Measurements from ENCODE around the gene MRPS16.

MRPS16 gene

GRCh38 chr10:73220989-73221388 lies 31.5 kb downstream of the MRPS16 start:
- Histone ChIP-seq H3K4me3 (ENCODE audit: low read depth in 1 of 2, low read length in 2 of 2) (no peak overlapping the region), H3K27me3 (ENCODE audit: control insufficient read depth in 1 of 2, insufficient read depth in 2 of 2, low read length in 2 of 2) (no peaks in the 10 kb centered on the region), H3K9ac (ENCODE audit: low read depth in 1 of 2, low read length in 2 of 2) (no peak overlapping the region), H3K27ac (ENCODE audit: low read depth, low read length) (no peak overlapping the region), H3K36me3 (ENCODE audit: control insufficient read depth in 1 of 2, insufficient read depth in 2 of 2, low read length in 2 of 2) (peaks cover 18 to 22% of the 10 kb centered on the region in 2 donors), H3K9me3 (ENCODE audit: control insufficient read depth in 1 of 2, low read length in 2 of 2) (no peaks in the 10 kb centered on the region), H3K4me1 (ENCODE audit: control insufficient read depth in 1 of 2, insufficient read depth in 2 of 2, low read length in 2 of 2) (no peaks in the 10 kb centered on the region)

- H3K4me1 ChIP-seq (ENCODE audit: control insufficient read depth in 1 of 2, insufficient read depth in 2 of 2, low read length in 2 of 2): no peaks in the 10 kb centered on the region
- no peaks in the 10 kb centered on the region for H3K9me3 ChIP-seq (ENCODE audit: control insufficient read depth in 1 of 2, low read length in 2 of 2)
- no peak overlapping the region for H3K9ac ChIP-seq (ENCODE audit: low read depth in 1 of 2, low read length in 2 of 2)
- H3K27me3 ChIP-seq (ENCODE audit: control insufficient read depth in 1 of 2, insufficient read depth in 2 of 2, low read length in 2 of 2): no peaks in the 10 kb centered on the region
- H3K36me3 ChIP-seq (ENCODE audit: control insufficient read depth in 1 of 2, insufficient read depth in 2 of 2, low read length in 2 of 2): peaks cover 18 to 22% of the 10 kb centered on the region in 2 donors
- no peak overlapping the region for H3K4me3 ChIP-seq (ENCODE audit: low read depth in 1 of 2, low read length in 2 of 2)
- H3K27ac ChIP-seq (ENCODE audit: low read depth, low read length): no peak overlapping the region
Observed at GRCh38 chr10:73219384-73219783, 33.1 kb downstream of the MRPS16 start.

- H3K4me3 ChIP-seq (ENCODE audit: low read depth in 1 of 2, low read length in 2 of 2): no peak overlapping the region
- no peaks in the 10 kb centered on the region for H3K4me1 ChIP-seq (ENCODE audit: control insufficient read depth in 1 of 2, insufficient read depth in 2 of 2, low read length in 2 of 2)
- H3K9me3 ChIP-seq (ENCODE audit: control insufficient read depth in 1 of 2, low read length in 2 of 2): no peaks in the 10 kb centered on the region
- no peak overlapping the region for H3K27ac ChIP-seq (ENCODE audit: low read depth, low read length)
- no peaks in the 10 kb centered on the region for H3K27me3 ChIP-seq (ENCODE audit: control insufficient read depth in 1 of 2, insufficient read depth in 2 of 2, low read length in 2 of 2)
- H3K36me3 ChIP-seq (ENCODE audit: control insufficient read depth in 1 of 2, insufficient read depth in 2 of 2, low read length in 2 of 2): peaks cover 18 to 22% of the 10 kb centered on the region in 2 donors
- H3K9ac ChIP-seq (ENCODE audit: low read depth in 1 of 2, low read length in 2 of 2): no peak overlapping the region
Observed at GRCh38 chr10:73218431-73219191, 33.8 kb downstream of the MRPS16 start.

- Histone ChIP-seq H3K36me3 (ENCODE audit: control insufficient read depth in 1 of 2, insufficient read depth in 2 of 2, low read length in 2 of 2) (peaks cover 18 to 22% of the 10 kb centered on the region in 2 donors), H3K9ac (ENCODE audit: low read depth in 1 of 2, low read length in 2 of 2) (no peak overlapping the region), H3K4me1 (ENCODE audit: control insufficient read depth in 1 of 2, insufficient read depth in 2 of 2, low read length in 2 of 2) (no peaks in the 10 kb centered on the region), H3K9me3 (ENCODE audit: control insufficient read depth in 1 of 2, low read length in 2 of 2) (no peaks in the 10 kb centered on the region), H3K27ac (ENCODE audit: low read depth, low read length) (no peak overlapping the region), H3K4me3 (ENCODE audit: low read depth in 1 of 2, low read length in 2 of 2) (no peak overlapping the region), H3K27me3 (ENCODE audit: control insufficient read depth in 1 of 2, insufficient read depth in 2 of 2, low read length in 2 of 2) (no peaks in the 10 kb centered on the region)
Observed at GRCh38 chr10:73217628-73218027, 34.8 kb downstream of the MRPS16 start.

- peaks cover 18 to 23% of the 10 kb centered on the region in 2 donors for H3K36me3 ChIP-seq (ENCODE audit: control insufficient read depth in 1 of 2, insufficient read depth in 2 of 2, low read length in 2 of 2)
- H3K27ac ChIP-seq (ENCODE audit: low read depth, low read length): no peak overlapping the region
- no peaks in the 10 kb centered on the region for H3K9me3 ChIP-seq (ENCODE audit: control insufficient read depth in 1 of 2, low read length in 2 of 2)
- no peaks in the 10 kb centered on the region for H3K4me1 ChIP-seq (ENCODE audit: control insufficient read depth in 1 of 2, insufficient read depth in 2 of 2, low read length in 2 of 2)
- no peaks in the 10 kb centered on the region for H3K27me3 ChIP-seq (ENCODE audit: control insufficient read depth in 1 of 2, insufficient read depth in 2 of 2, low read length in 2 of 2)
- no peak overlapping the region for H3K9ac ChIP-seq (ENCODE audit: low read depth in 1 of 2, low read length in 2 of 2)
- H3K4me3 ChIP-seq (ENCODE audit: low read depth in 1 of 2, low read length in 2 of 2): no peak overlapping the region
Observed at GRCh38 chr10:73215749-73216148, 36.7 kb downstream of the MRPS16 start.

- Histone ChIP-seq H3K9ac (ENCODE audit: low read depth in 1 of 2, low read length in 2 of 2) (no peak overlapping the region), H3K27me3 (ENCODE audit: control insufficient read depth in 1 of 2, insufficient read depth in 2 of 2, low read length in 2 of 2) (no peaks in the 10 kb centered on the region), H3K4me3 (ENCODE audit: low read depth in 1 of 2, low read length in 2 of 2) (no peak overlapping the region), H3K9me3 (ENCODE audit: control insufficient read depth in 1 of 2, low read length in 2 of 2) (no peaks in the 10 kb centered on the region), H3K4me1 (ENCODE audit: control insufficient read depth in 1 of 2, insufficient read depth in 2 of 2, low read length in 2 of 2) (no peaks in the 10 kb centered on the region), H3K27ac (ENCODE audit: low read depth, low read length) (no peak overlapping the region), H3K36me3 (ENCODE audit: control insufficient read depth in 1 of 2, insufficient read depth in 2 of 2, low read length in 2 of 2) (peaks cover 0 to 13% of the 10 kb centered on the region in 2 donors)
Observed at GRCh38 chr10:73211106-73211811, 41.2 kb downstream of the MRPS16 start.

- Histone ChIP-seq H3K4me1 (ENCODE audit: control insufficient read depth in 1 of 2, insufficient read depth in 2 of 2, low read length in 2 of 2) (no peaks in the 10 kb centered on the region), H3K36me3 (ENCODE audit: control insufficient read depth in 1 of 2, insufficient read depth in 2 of 2, low read length in 2 of 2) (peaks cover 0 to 12% of the 10 kb centered on the region in 2 donors), H3K4me3 (ENCODE audit: low read depth in 1 of 2, low read length in 2 of 2) (no peak overlapping the region), H3K27ac (ENCODE audit: low read depth, low read length) (no peak overlapping the region), H3K9ac (ENCODE audit: low read depth in 1 of 2, low read length in 2 of 2) (no peak overlapping the region), H3K27me3 (ENCODE audit: control insufficient read depth in 1 of 2, insufficient read depth in 2 of 2, low read length in 2 of 2) (no peaks in the 10 kb centered on the region), H3K9me3 (ENCODE audit: control insufficient read depth in 1 of 2, low read length in 2 of 2) (no peaks in the 10 kb centered on the region)
Observed at GRCh38 chr10:73210395-73211105, 41.9 kb downstream of the MRPS16 start.

- no peaks in the 10 kb centered on the region for H3K27me3 ChIP-seq (ENCODE audit: control insufficient read depth in 1 of 2, insufficient read depth in 2 of 2, low read length in 2 of 2)
- H3K36me3 ChIP-seq (ENCODE audit: control insufficient read depth in 1 of 2, insufficient read depth in 2 of 2, low read length in 2 of 2): peaks cover 0 to 14% of the 10 kb centered on the region in 2 donors
- no peaks in the 10 kb centered on the region for H3K9me3 ChIP-seq (ENCODE audit: control insufficient read depth in 1 of 2, low read length in 2 of 2)
- H3K4me1 ChIP-seq (ENCODE audit: control insufficient read depth in 1 of 2, insufficient read depth in 2 of 2, low read length in 2 of 2): no peaks in the 10 kb centered on the region
- H3K9ac ChIP-seq (ENCODE audit: low read depth in 1 of 2, low read length in 2 of 2): no peak overlapping the region
- no peak overlapping the region for H3K27ac ChIP-seq (ENCODE audit: low read depth, low read length)
- H3K4me3 ChIP-seq (ENCODE audit: low read depth in 1 of 2, low read length in 2 of 2): no peak overlapping the region
Observed at GRCh38 chr10:73209705-73210104, 42.7 kb downstream of the MRPS16 start.

GRCh38 chr10:73207883-73208282 lies 44.6 kb downstream of the MRPS16 start:
- Histone ChIP-seq H3K27ac (ENCODE audit: low read depth, low read length) (no peak overlapping the region), H3K9ac (ENCODE audit: low read depth in 1 of 2, low read length in 2 of 2) (no peak overlapping the region), H3K36me3 (ENCODE audit: control insufficient read depth in 1 of 2, insufficient read depth in 2 of 2, low read length in 2 of 2) (peaks cover 0 to 14% of the 10 kb centered on the region in 2 donors), H3K4me1 (ENCODE audit: control insufficient read depth in 1 of 2, insufficient read depth in 2 of 2, low read length in 2 of 2) (no peaks in the 10 kb centered on the region), H3K4me3 (ENCODE audit: low read depth in 1 of 2, low read length in 2 of 2) (no peak overlapping the region), H3K27me3 (ENCODE audit: control insufficient read depth in 1 of 2, insufficient read depth in 2 of 2, low read length in 2 of 2) (no peaks in the 10 kb centered on the region), H3K9me3 (ENCODE audit: control insufficient read depth in 1 of 2, low read length in 2 of 2) (no peaks in the 10 kb centered on the region)

GRCh38 chr10:73206385-73206784 lies 46.1 kb downstream of the MRPS16 start:
- Histone ChIP-seq H3K27me3 (ENCODE audit: control insufficient read depth in 1 of 2, insufficient read depth in 2 of 2, low read length in 2 of 2) (no peaks in the 10 kb centered on the region), H3K36me3 (ENCODE audit: control insufficient read depth in 1 of 2, insufficient read depth in 2 of 2, low read length in 2 of 2) (peaks cover 0 to 14% of the 10 kb centered on the region in 2 donors), H3K4me3 (ENCODE audit: low read depth in 1 of 2, low read length in 2 of 2) (no peak overlapping the region), H3K4me1 (ENCODE audit: control insufficient read depth in 1 of 2, insufficient read depth in 2 of 2, low read length in 2 of 2) (no peaks in the 10 kb centered on the region), H3K27ac (ENCODE audit: low read depth, low read length) (no peak overlapping the region), H3K9me3 (ENCODE audit: control insufficient read depth in 1 of 2, low read length in 2 of 2) (no peaks in the 10 kb centered on the region), H3K9ac (ENCODE audit: low read depth in 1 of 2, low read length in 2 of 2) (no peak overlapping the region)

Data from duodenal mucosa (tissue), 2 donors.